ENCODE measurements around the gene ZBTB14.

ZBTB14 gene, protein sequence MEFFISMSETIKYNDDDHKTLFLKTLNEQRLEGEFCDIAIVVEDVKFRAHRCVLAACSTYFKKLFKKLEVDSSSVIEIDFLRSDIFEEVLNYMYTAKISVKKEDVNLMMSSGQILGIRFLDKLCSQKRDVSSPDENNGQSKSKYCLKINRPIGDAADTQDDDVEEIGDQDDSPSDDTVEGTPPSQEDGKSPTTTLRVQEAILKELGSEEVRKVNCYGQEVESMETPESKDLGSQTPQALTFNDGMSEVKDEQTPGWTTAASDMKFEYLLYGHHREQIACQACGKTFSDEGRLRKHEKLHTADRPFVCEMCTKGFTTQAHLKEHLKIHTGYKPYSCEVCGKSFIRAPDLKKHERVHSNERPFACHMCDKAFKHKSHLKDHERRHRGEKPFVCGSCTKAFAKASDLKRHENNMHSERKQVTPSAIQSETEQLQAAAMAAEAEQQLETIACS

DNA sequence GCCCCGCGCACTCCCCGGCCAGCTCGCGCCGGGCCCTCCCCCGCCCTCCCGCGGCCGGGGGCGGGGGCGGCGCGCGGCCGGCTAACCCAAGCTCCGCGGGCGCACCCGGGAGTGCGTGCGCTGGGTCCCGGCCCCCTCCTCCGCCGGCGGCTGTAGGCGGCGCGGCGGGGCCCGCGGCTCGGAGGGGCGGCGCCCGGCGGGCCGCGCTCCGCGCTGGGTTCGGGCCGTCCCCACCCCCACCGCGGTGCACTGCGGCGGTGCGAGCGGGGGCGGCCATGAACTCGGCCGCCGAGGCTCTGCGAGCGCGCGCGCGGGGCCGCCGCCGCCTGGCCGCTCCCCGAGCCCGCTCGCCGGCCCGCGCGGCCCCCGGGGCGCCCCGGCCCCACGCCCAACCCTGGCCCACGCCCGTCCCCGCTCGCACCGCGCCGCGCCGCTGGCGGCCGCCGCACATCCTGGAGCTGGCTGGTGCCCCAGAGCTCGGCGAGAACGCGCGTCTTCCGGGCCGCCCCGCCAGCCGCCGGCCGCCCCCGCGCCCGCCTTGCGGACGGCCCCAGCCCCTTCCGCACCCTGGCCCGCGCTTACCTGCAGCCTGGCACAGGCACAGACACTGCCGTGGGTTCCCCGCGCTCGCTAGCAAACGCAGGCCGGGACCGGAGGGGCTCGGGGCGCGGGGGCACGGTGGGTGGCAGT, at the start of gene ZBTB14:
TSS of gene ZBTB14 (minus strand) at position 496 of the 690 bp plus-strand sequence. CDS start 2,480 bp downstream, outside the sequence.
- peak within 1 kb of the TSS; percentile 79 for H3K4me3 ChIP-seq (ENCODE audit: low read length, poor library complexity, severe bottlenecking)
- H3K9ac ChIP-seq (ENCODE audit: low read depth, low read length, poor library complexity, severe bottlenecking) = peak within 1 kb of the TSS; percentile 92
- no peaks in the 10 kb centered on the region for H3K27me3 ChIP-seq (ENCODE audit: insufficient read depth, low read length, poor library complexity, severe bottlenecking)
- peaks cover 15% of the 10 kb centered on the region for H3K4me1 ChIP-seq (ENCODE audit: insufficient read depth, low read length, poor library complexity, severe bottlenecking)
- no peaks in the 10 kb centered on the region for H3K9me3 ChIP-seq (ENCODE audit: insufficient read depth, low read depth, low read length)
- H3K9me2 ChIP-seq (replicated peaks; ENCODE audit: low read depth, low read length) = no peaks in the 10 kb centered on the region
- no peaks in the 10 kb centered on the region for H3F3A ChIP-seq (ENCODE audit: low read depth)
- peak within 1 kb of the TSS; percentile 92 for H2AFZ ChIP-seq (ENCODE audit: low read length)
- H3K4me2 ChIP-seq (ENCODE audit: low read depth, low read length, poor library complexity, severe bottlenecking) = peak within 1 kb of the TSS; percentile 91
- H3K36me3 ChIP-seq (ENCODE audit: insufficient read depth, low read length) = peaks cover 16% of the 10 kb centered on the region
- peaks cover 6% of the 10 kb centered on the region for H4K20me1 ChIP-seq (ENCODE audit: insufficient read depth, low read length, poor library complexity, severe bottlenecking)
- TF ChIP-seq EZH2phosphoT487 (IDR thresholded peaks at IDR 0.05; ENCODE audit: borderline replicate concordance) = no peak
- no peak for TF ChIP-seq CTCF (conservative IDR thresholded peaks at IDR 0.05; ENCODE audit: low read length)
- peaks cover 19% of the 10 kb centered on the region for H3K79me2 ChIP-seq (ENCODE audit: insufficient read depth, low read length)

GRCh38 chr18:5339202-5339834, 43.8 kb upstream of the ZBTB14 start:
- H3K36me3 ChIP-seq (ENCODE audit: insufficient read depth, low read length) = no peaks in the 10 kb centered on the region
- no peak overlapping the region for H3K4me2 ChIP-seq (ENCODE audit: low read depth, low read length, poor library complexity, severe bottlenecking)
- no peaks in the 10 kb centered on the region for H3K9me2 ChIP-seq (replicated peaks; ENCODE audit: low read depth, low read length)
- TF ChIP-seq CTCF (conservative IDR thresholded peaks at IDR 0.05; ENCODE audit: low read length) = no peak
- no peak overlapping the region for H3K4me3 ChIP-seq (ENCODE audit: low read length, poor library complexity, severe bottlenecking)
- H2AFZ ChIP-seq (ENCODE audit: low read length) = no peak overlapping the region
- no peaks in the 10 kb centered on the region for H3K4me1 ChIP-seq (ENCODE audit: insufficient read depth, low read length, poor library complexity, severe bottlenecking)
- H3K9me3 ChIP-seq (ENCODE audit: insufficient read depth, low read depth, low read length) = no peaks in the 10 kb centered on the region
- H3K79me2 ChIP-seq (ENCODE audit: insufficient read depth, low read length) = no peaks in the 10 kb centered on the region
- H3K27me3 ChIP-seq (ENCODE audit: insufficient read depth, low read length, poor library complexity, severe bottlenecking) = no peaks in the 10 kb centered on the region
- no peak overlapping the region for H3K9ac ChIP-seq (ENCODE audit: low read depth, low read length, poor library complexity, severe bottlenecking)
- no peaks in the 10 kb centered on the region for H4K20me1 ChIP-seq (ENCODE audit: insufficient read depth, low read length, poor library complexity, severe bottlenecking)
- H3F3A ChIP-seq (ENCODE audit: low read depth) = no peaks in the 10 kb centered on the region

DNA sequence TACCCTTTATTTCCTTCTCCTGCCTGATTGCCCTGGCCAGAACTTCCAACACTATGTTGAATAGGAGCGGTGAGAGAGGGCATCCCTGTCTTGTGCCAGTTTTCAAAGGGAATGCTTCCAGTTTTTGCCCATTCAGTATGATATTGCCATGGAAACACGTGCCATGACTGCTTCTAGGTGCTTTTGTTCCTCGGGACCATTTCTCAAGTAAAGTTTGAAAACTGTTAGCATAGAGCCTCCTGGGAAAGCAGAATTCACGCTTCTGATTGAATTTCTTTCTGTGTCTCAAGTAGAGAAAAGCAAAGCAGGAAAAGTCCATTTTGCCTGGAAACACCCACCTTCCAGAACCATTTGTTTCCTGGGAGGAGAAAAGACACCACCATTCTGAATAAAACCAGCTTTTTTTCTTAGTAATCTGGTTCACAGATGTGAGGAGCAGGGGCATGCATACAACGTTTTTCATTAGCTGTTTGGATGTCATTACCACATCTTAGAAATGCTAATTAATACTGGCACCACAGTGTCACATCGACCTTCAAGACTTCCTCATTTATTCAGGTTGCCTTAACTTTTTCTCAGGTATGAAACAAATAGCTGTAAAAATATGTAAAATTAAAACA, 39.0 kb upstream of the ZBTB14 start:
- Histone ChIP-seq H3F3A (ENCODE audit: low read depth) (no peaks in the 10 kb centered on the region), H3K9ac (ENCODE audit: low read depth, low read length, poor library complexity, severe bottlenecking) (no peak overlapping the region), H3K9me2 (replicated peaks; ENCODE audit: low read depth, low read length) (no peaks in the 10 kb centered on the region), H3K4me3 (ENCODE audit: low read length, poor library complexity, severe bottlenecking) (no peak overlapping the region), H3K36me3 (ENCODE audit: insufficient read depth, low read length) (no peaks in the 10 kb centered on the region), H3K4me2 (ENCODE audit: low read depth, low read length, poor library complexity, severe bottlenecking) (no peak overlapping the region), H4K20me1 (ENCODE audit: insufficient read depth, low read length, poor library complexity, severe bottlenecking) (no peaks in the 10 kb centered on the region), H3K4me1 (ENCODE audit: insufficient read depth, low read length, poor library complexity, severe bottlenecking) (no peaks in the 10 kb centered on the region), H3K9me3 (ENCODE audit: insufficient read depth, low read depth, low read length) (no peaks in the 10 kb centered on the region), H2AFZ (ENCODE audit: low read length) (no peak overlapping the region), H3K79me2 (ENCODE audit: insufficient read depth, low read length) (no peaks in the 10 kb centered on the region), H3K27me3 (ENCODE audit: insufficient read depth, low read length, poor library complexity, severe bottlenecking) (no peaks in the 10 kb centered on the region)
- TF ChIP-seq EZH2phosphoT487 (IDR thresholded peaks at IDR 0.05; ENCODE audit: borderline replicate concordance) = no peak
- TF ChIP-seq CTCF (conservative IDR thresholded peaks at IDR 0.05; ENCODE audit: low read length) = no peak

All from Loucy (cell line).